ENCODE data around the gene SDHB. TPM values are rescaled to one million over a fixed set of nuclear protein-coding genes. Genes with fewer than 3 reads are reported as not detected.

The SDHB gene
- total and polyA plus RNA-seq, 2 donors from 2014 or later = 92.0 to 313 TPM

DNA sequence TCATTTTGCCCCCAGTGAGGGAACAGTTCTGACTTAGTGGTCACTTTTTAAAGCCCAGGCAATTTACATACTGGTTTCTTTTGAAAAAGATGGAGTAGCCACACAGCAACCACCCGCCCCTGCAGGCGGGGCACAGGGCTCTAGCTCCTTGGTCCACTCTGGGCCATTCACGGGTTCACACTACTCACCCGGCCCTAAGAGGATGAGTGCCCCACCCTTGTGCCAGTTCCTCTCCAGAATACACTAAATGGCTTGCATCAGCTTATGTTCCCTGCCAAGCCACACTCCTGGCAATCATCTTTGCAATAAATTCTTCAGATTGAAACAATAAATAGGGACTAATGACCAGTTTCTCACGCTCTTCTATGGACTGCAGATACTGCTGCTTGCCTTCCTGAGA is 26.4 kb downstream of the SDHB start:
- Histone ChIP-seq H3K4me1 (ENCODE audit: control insufficient read depth in 2 of 3, insufficient read depth in 2 of 3, low read depth in 1 of 3, low read length in 3 of 3) (peaks cover 0 to 2% (median 0%) of the 10 kb centered on the region in 3 donors), H3K36me3 (ENCODE audit: control insufficient read depth in 2 of 3, insufficient read depth in 3 of 3, low read length in 3 of 3) (peaks cover 6 to 58% (median 49%) of the 10 kb centered on the region in 3 donors), H3K27ac (ENCODE audit: low read depth in 2 of 2, low read length in 2 of 2) (peak overlapping the region; percentile 25 to 61), H3K4me3 (ENCODE audit: low read length in 3 of 3) (no peak overlapping the region), H3K9ac (ENCODE audit: low read length in 3 of 3) (no peak overlapping the region), H3K9me3 (ENCODE audit: control insufficient read depth in 2 of 3, insufficient read depth in 1 of 3, low read length in 3 of 3) (no peaks in the 10 kb centered on the region), H3K27me3 (ENCODE audit: control insufficient read depth, insufficient read depth, low read length) (no peaks in the 10 kb centered on the region)
- intact Hi-C loops (cut with DNase I) = no loop called here
- TF ChIP-seq, protein P1, sequence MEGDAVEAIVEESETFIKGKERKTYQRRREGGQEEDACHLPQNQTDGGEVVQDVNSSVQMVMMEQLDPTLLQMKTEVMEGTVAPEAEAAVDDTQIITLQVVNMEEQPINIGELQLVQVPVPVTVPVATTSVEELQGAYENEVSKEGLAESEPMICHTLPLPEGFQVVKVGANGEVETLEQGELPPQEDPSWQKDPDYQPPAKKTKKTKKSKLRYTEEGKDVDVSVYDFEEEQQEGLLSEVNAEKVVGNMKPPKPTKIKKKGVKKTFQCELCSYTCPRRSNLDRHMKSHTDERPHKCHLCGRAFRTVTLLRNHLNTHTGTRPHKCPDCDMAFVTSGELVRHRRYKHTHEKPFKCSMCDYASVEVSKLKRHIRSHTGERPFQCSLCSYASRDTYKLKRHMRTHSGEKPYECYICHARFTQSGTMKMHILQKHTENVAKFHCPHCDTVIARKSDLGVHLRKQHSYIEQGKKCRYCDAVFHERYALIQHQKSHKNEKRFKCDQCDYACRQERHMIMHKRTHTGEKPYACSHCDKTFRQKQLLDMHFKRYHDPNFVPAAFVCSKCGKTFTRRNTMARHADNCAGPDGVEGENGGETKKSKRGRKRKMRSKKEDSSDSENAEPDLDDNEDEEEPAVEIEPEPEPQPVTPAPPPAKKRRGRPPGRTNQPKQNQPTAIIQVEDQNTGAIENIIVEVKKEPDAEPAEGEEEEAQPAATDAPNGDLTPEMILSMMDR (IDR thresholded peaks at IDR 0.05; ENCODE audit: borderline replicate concordance, extremely low read depth, insufficient read depth) = no peak
- FAIRE-seq = no peak
- no peak for DNase-seq

DNA sequence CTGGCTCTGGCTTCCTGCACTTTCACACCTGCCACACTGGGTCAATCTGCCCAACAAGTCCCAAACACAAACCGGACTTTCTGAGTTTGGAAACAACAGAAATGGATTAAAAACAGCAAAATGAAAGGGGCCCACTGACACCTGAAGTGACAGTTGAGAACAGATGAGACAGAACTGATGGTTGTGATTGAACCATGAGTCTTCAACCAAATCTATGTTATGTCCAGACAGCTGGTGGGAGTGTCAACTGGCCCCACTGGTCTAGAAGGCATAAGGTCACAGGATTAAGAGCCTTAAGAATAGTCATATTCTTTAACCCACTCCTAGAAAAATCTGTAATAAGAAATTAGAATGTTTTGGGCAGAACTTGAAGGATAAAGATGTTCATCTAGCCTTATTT is 29.1 kb downstream of the SDHB start:
- peaks cover 0 to 2% (median 0%) of the 10 kb centered on the region in 3 donors for H3K4me1 ChIP-seq (ENCODE audit: control insufficient read depth in 2 of 3, insufficient read depth in 2 of 3, low read depth in 1 of 3, low read length in 3 of 3)
- H3K27me3 ChIP-seq (ENCODE audit: control insufficient read depth, insufficient read depth, low read length) = no peaks in the 10 kb centered on the region
- TF ChIP-seq, protein P1 (IDR thresholded peaks at IDR 0.05; ENCODE audit: borderline replicate concordance, extremely low read depth, insufficient read depth) = no peak
- no peak overlapping the region for H3K27ac ChIP-seq (ENCODE audit: low read depth in 2 of 2, low read length in 2 of 2)
- DNase-seq (no peak), FAIRE-seq (no peak)
- H3K9me3 ChIP-seq (ENCODE audit: control insufficient read depth in 2 of 3, insufficient read depth in 1 of 3, low read length in 3 of 3) = no peaks in the 10 kb centered on the region
- intact Hi-C loops (cut with DNase I) = no loop called here
- H3K9ac ChIP-seq (ENCODE audit: low read length in 3 of 3) = no peak overlapping the region
- H3K36me3 ChIP-seq (ENCODE audit: control insufficient read depth in 2 of 3, insufficient read depth in 3 of 3, low read length in 3 of 3) = peaks cover 10 to 77% (median 62%) of the 10 kb centered on the region in 3 donors
- no peak overlapping the region for H3K4me3 ChIP-seq (ENCODE audit: low read length in 3 of 3)

DNA sequence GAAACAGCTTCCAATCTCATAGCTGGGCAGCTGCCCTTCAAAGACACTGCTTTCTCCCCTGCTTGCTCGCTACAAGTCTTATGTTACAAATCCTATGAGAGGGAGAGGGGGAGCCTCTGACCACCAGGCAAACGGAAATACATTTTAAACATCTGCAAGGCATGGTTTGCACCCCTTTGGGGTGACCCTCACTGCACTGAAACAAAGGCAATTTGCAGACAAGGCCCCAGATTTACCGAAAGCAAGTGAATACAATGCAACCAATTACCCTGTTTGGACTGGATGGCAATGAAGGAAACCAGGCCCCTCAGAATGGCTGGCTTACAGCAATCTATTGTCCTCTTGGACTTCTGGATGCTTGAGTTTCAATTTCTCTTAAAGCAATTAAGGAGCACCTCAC is 30.3 kb downstream of the SDHB start:
- no peak overlapping the region for H3K9ac ChIP-seq (ENCODE audit: low read length in 3 of 3)
- TF ChIP-seq, protein P1 (IDR thresholded peaks at IDR 0.05; ENCODE audit: borderline replicate concordance, extremely low read depth, insufficient read depth) = no peak
- FAIRE-seq (no peak), DNase-seq (peak in 2 of 5 donors; percentile 28 to 34)
- intact Hi-C loops (cut with DNase I) = no loop called here
- H3K36me3 ChIP-seq (ENCODE audit: control insufficient read depth in 2 of 3, insufficient read depth in 3 of 3, low read length in 3 of 3) = peaks cover 10 to 85% (median 68%) of the 10 kb centered on the region in 3 donors
- H3K27ac ChIP-seq (ENCODE audit: low read depth in 2 of 2, low read length in 2 of 2) = no peak overlapping the region
- H3K4me3 ChIP-seq (ENCODE audit: low read length in 3 of 3) = no peak overlapping the region
- peaks cover 0 to 2% (median 0%) of the 10 kb centered on the region in 3 donors for H3K4me1 ChIP-seq (ENCODE audit: control insufficient read depth in 2 of 3, insufficient read depth in 2 of 3, low read depth in 1 of 3, low read length in 3 of 3)
- no peaks in the 10 kb centered on the region for H3K27me3 ChIP-seq (ENCODE audit: control insufficient read depth, insufficient read depth, low read length)
- H3K9me3 ChIP-seq (ENCODE audit: control insufficient read depth in 2 of 3, insufficient read depth in 1 of 3, low read length in 3 of 3) = no peaks in the 10 kb centered on the region

DNA sequence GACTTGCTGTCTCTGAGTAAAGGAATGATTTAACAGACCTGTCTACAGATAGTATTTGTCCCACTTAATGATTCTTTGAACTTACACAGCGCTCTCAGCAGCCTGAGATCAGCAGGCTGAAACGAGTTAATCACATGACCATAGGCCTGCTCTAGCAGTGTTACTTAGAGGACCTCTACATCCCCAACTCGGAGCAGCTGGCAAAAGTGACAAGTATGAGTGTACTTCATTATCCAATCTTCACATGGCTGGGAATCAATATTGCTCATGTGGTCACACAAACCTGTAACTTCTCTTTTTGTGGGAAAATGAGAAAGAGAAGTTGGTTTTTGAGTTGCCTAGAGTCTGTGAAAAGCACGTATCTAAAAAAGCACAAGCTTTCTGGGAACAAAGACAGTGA is 30.7 kb downstream of the SDHB start:
- Histone ChIP-seq H3K4me1 (ENCODE audit: control insufficient read depth in 2 of 3, insufficient read depth in 2 of 3, low read depth in 1 of 3, low read length in 3 of 3) (peaks cover 0 to 2% (median 0%) of the 10 kb centered on the region in 3 donors), H3K4me3 (ENCODE audit: low read length in 3 of 3) (no peak overlapping the region), H3K36me3 (ENCODE audit: control insufficient read depth in 2 of 3, insufficient read depth in 3 of 3, low read length in 3 of 3) (peaks cover 10 to 86% (median 68%) of the 10 kb centered on the region in 3 donors), H3K9ac (ENCODE audit: low read length in 3 of 3) (no peak overlapping the region), H3K27ac (ENCODE audit: low read depth in 2 of 2, low read length in 2 of 2) (no peak overlapping the region), H3K9me3 (ENCODE audit: control insufficient read depth in 2 of 3, insufficient read depth in 1 of 3, low read length in 3 of 3) (no peaks in the 10 kb centered on the region), H3K27me3 (ENCODE audit: control insufficient read depth, insufficient read depth, low read length) (no peaks in the 10 kb centered on the region)
- FAIRE-seq = no peak
- intact Hi-C loops (cut with DNase I) = no loop called here
- DNase-seq = peak in 2 of 5 donors; percentile 16 to 44
- TF ChIP-seq, protein P1 (IDR thresholded peaks at IDR 0.05; ENCODE audit: borderline replicate concordance, extremely low read depth, insufficient read depth) = no peak

All from kidney (tissue), 14 donors.